CD4-positive, alpha-beta memory T cell (primary cell): Measurements from ENCODE around the gene POR. TPM values are rescaled to one million over a fixed set of nuclear protein-coding genes. Genes with fewer than 3 reads are reported as not detected.
A peak's percentile ranks its signal among the peaks of the same experiment; 100 is the strongest.

ENCODE experiments used
- CTCF ChIA-PET: fragments of 350-600 bp; sonication (Branson Sonifier 250); formaldehyde crosslinking; loops from one replicate; lab custom pipeline; 2021; ENCODE audit warnings: inconsistent platforms; ENCODE audit not compliant: partially characterized antibody; lab: Charles Lee
- POLR2A ChIA-PET: fragments of 350-600 bp; sonication (Branson Sonifier 250); formaldehyde crosslinking; loops from one replicate; lab custom pipeline; 2021; ENCODE audit not compliant: partially characterized antibody; lab: Charles Lee
- DNase-seq, 5 donors: peaks; one replicate each; pipeline versions ENCODE4 v3.0.0 to v3.0.0-alpha.2; 2020 to 2022; ENCODE audit warnings: mixed read lengths in 1 of 5
- H3K27ac ChIP-seq: one replicate; pipeline ENCODE4 v1.7.0; 2013; ENCODE audit warnings: low read depth, low read length
- H3K27me3 ChIP-seq: 2 replicates; pipeline ENCODE4 v1.7.0; 2013; ENCODE audit warnings: mild to moderate bottlenecking, low read length, moderate library complexity; ENCODE audit not compliant: insufficient read depth
- H3K36me3 ChIP-seq: 2 replicates; pipeline ENCODE4 v1.7.0; 2013; ENCODE audit warnings: mild to moderate bottlenecking, low read length, moderate library complexity; ENCODE audit not compliant: insufficient read depth
- H3K4me1 ChIP-seq: 2 replicates; pipeline ENCODE4 v1.7.0; 2013; ENCODE audit warnings: mild to moderate bottlenecking, low read length, moderate library complexity; ENCODE audit not compliant: insufficient read depth
- H3K4me3 ChIP-seq, 2 donors: one replicate each; pipeline ENCODE4 v1.7.0; 2013; ENCODE audit warnings: low read length in 2 of 2, mild to moderate bottlenecking in 1 of 2
- H3K9me3 ChIP-seq, 2 donors: one replicate each; pipeline ENCODE4 v1.7.0; 2013; ENCODE audit warnings: low read length in 2 of 2, control low read depth in 1 of 2; ENCODE audit not compliant: control insufficient read depth in 1 of 2
- H3K27ac Mint-ChIP-seq, 7 donors: one replicate each; pipeline ENCODE4 v1.8.0; 2020 to 2021; ENCODE audit warnings: mixed read lengths in 7 of 7, mild to moderate bottlenecking in 6 of 7, inconsistent platforms in 3 of 7, moderate library complexity in 3 of 7
- H3K27me3 Mint-ChIP-seq, 2 donors: one replicate each; pipeline ENCODE4 v1.8.0; 2020 to 2021; ENCODE audit warnings: mixed read lengths in 2 of 2
- H3K36me3 Mint-ChIP-seq, 2 donors: one replicate each; pipeline ENCODE4 v1.8.0; 2020 to 2021; ENCODE audit warnings: mixed read lengths in 2 of 2, inconsistent platforms in 1 of 2, mild to moderate bottlenecking in 1 of 2
- H3K4me1 Mint-ChIP-seq, 4 donors: one replicate each; pipeline ENCODE4 v1.8.0; 2020 to 2021; ENCODE audit warnings: mixed read lengths in 4 of 4, mild to moderate bottlenecking in 1 of 4
- H3K4me3 Mint-ChIP-seq, 8 donors: one replicate each; pipeline ENCODE4 v1.8.0; 2020 to 2021; ENCODE audit warnings: mixed read lengths in 8 of 8, mild to moderate bottlenecking in 7 of 8, moderate library complexity in 6 of 8, inconsistent platforms in 3 of 8
- H3K9me3 Mint-ChIP-seq, 8 donors: one replicate each; pipeline ENCODE4 v1.8.0; 2020 to 2021; ENCODE audit warnings: mixed read lengths in 8 of 8, mild to moderate bottlenecking in 5 of 8, inconsistent platforms in 3 of 8, moderate library complexity in 1 of 8
- intact Hi-C: fragments of 100-400 bp; cut with micrococcal nuclease; formaldehyde crosslinking; loops from one replicate; pipeline ENCODE4 v1.15.1; 2023
- polyA plus RNA-seq, 2 donors: library from polyadenylated mRNA; unstranded; fragments of 300-500 nt; fragmentation: Illumina TruSeq; gene quantifications; one replicate each; pipeline ENCODE4 v1.2.3, GENCODE V29; 2021
- total RNA-seq, 2 experiments: library from RNA; stranded (reverse); gene quantifications; one replicate each; pipeline ENCODE4 v1.2.3, GENCODE V29; 2021

POR gene
- total and polyA plus RNA-seq, 4 experiments from 2014 or later = 45.6 to 71.1 (median 54.0) TPM

DNA sequence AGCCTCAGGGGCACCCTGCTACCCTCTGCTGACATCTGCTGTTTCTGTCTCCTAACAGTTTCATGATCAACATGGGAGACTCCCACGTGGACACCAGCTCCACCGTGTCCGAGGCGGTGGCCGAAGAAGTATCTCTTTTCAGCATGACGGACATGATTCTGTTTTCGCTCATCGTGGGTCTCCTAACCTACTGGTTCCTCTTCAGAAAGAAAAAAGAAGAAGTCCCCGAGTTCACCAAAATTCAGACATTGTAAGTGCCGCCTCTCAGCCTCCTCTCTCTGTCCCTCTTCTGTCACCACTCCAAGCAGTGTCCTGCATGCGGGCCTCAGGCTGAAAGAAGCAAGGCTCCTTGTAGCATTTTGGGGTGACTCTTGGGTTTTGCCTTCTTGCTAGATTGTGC, 39.0 kb downstream of the POR start:
- ChIA-PET POLR2A (no interaction called here), CTCF (interaction anchor here (0.8 to 0.9 kb wide), 2 partner anchors 11 to 67 kb away, joined by 3 read pairs; no protein-coding TSS in a partner anchor)
- H3K4me1 ChIP-seq = no peaks in the 10 kb centered on the region
- H3K27me3 ChIP-seq = no peaks in the 10 kb centered on the region
- Mint-ChIP-seq H3K4me1 (peaks cover under 1 to 3% (median 2%) of the 10 kb centered on the region in 4 donors), H3K36me3 (peaks cover 20 to 33% of the 10 kb centered on the region in 2 donors), H3K9me3 (no peaks in the 10 kb centered on the region), H3K27me3 (no peaks in the 10 kb centered on the region), H3K4me3 (no peak overlapping the region), H3K27ac (peak overlapping the region in 2 of 7 donors; percentile 48 to 78)
- no peaks in the 10 kb centered on the region for H3K9me3 ChIP-seq
- no peak for DNase-seq
- no peak overlapping the region for H3K27ac ChIP-seq
- H3K4me3 ChIP-seq = no peak overlapping the region
- peaks cover 8% of the 10 kb centered on the region for H3K36me3 ChIP-seq
- intact Hi-C loops = no loop called here

DNA sequence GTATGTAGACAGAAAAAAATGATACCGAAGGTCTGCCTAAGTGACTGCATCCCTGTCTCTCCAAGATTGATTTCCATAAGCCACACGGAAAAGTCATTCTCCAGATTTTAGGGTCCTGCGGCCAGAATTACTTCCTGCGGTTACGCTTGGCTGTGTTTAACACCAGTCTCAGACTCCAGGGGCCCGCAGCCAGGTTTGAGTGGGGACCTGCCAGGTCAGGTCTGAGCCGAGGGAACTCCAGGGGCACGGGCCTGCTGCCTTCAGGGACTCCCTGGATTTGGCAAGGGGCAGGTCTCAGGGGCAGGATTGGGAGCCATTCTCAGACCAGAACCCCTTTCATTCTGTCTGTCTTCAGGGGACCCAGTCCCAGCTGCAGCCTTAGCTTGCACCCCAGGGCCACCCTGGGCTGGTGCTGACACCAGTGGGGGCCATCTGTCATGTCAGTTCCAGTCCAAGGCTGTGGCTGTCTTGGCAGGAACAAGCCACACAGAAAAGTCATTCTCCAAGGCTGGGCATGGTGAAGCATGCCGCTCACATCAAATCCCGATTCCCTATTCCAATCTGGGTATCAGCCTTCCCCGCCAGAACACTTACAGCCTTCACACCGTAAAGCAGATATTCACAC, 40.5 kb downstream of the POR start:
- Histone ChIP-seq H3K4me3 (no peak overlapping the region), H3K36me3 (peaks cover 8% of the 10 kb centered on the region), H3K27ac (no peak overlapping the region), H3K4me1 (no peaks in the 10 kb centered on the region), H3K27me3 (no peaks in the 10 kb centered on the region), H3K9me3 (no peaks in the 10 kb centered on the region)
- POLR2A ChIA-PET = no interaction called here
- DNase-seq = no peak
- Mint-ChIP-seq H3K36me3 (peaks cover 23 to 40% of the 10 kb centered on the region in 2 donors), H3K4me3 (no peak overlapping the region), H3K4me1 (no peaks in the 10 kb centered on the region), H3K9me3 (no peaks in the 10 kb centered on the region), H3K27me3 (no peaks in the 10 kb centered on the region), H3K27ac (peak overlapping the region in 1 of 7 donors; percentile 48)
- intact Hi-C loops = no loop called here
- CTCF ChIA-PET = no interaction called here

GRCh38 chr7:75957021-75957736, 42.2 kb downstream of the POR start:
- Histone ChIP-seq H3K9me3 (no peaks in the 10 kb centered on the region), H3K4me1 (no peaks in the 10 kb centered on the region), H3K27me3 (no peaks in the 10 kb centered on the region), H3K36me3 (peaks cover 8% of the 10 kb centered on the region), H3K4me3 (no peak overlapping the region), H3K27ac (no peak overlapping the region)
- Mint-ChIP-seq H3K9me3 (no peaks in the 10 kb centered on the region), H3K36me3 (peaks cover 26 to 45% of the 10 kb centered on the region in 2 donors), H3K27me3 (no peaks in the 10 kb centered on the region), H3K4me1 (peaks cover 0 to 1% (median 0%) of the 10 kb centered on the region in 4 donors), H3K4me3 (no peak overlapping the region), H3K27ac (peak overlapping the region in 1 of 7 donors; percentile 29)
- DNase-seq = no peak
- POLR2A ChIA-PET = no interaction called here
- CTCF ChIA-PET = interaction anchor here (1.5 kb wide), 1 partner anchor 15 kb away, joined by 3 read pairs; no protein-coding TSS in a partner anchor
- intact Hi-C loops = no loop called here

DNA sequence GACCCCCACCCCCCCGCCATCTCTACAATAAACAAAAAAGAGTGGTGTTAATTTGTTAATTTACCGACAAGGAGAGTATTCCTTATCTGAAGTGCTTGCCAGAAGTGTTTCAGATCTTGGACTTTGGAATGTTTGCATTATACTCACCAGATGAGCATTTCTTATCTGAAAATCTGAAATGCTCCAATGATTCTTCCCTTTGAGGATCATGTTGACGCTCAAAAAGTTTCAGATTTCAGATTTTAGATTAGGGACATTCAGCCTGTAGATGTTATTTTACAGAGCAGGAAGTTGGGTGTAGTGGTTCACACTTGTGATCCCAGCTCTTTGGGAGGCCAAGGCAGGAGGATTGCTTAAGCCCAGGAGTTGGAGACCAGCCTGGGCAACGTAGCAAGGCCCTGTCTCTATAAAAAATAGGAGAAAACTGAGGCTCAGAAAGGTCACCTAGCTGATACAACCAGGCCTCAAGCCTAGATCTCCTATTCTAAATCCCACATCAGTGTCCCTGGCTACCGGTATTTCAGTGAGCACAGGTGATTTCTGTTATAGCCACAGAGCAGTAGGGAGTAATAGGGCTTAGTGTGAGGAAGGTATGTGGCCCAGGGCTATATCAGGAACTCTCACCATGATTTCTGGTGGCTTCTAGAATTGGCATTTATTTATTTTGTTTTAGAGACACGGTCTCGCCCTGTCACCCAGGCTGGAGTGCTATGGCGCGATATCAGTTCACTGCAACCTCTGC, 44.0 kb downstream of the POR start:
- H3K4me3 Mint-ChIP-seq = no peak overlapping the region
- Histone ChIP-seq H3K4me1 (no peaks in the 10 kb centered on the region), H3K27me3 (no peaks in the 10 kb centered on the region), H3K36me3 (peaks cover 8% of the 10 kb centered on the region), H3K4me3 (no peak overlapping the region), H3K9me3 (no peaks in the 10 kb centered on the region), H3K27ac (no peak overlapping the region)
- ChIA-PET CTCF (no interaction called here), POLR2A (no interaction called here)
- H3K36me3 Mint-ChIP-seq = peaks cover 30 to 45% of the 10 kb centered on the region in 2 donors
- DNase-seq = no peak
- no peaks in the 10 kb centered on the region for H3K27me3 Mint-ChIP-seq
- H3K9me3 Mint-ChIP-seq = no peaks in the 10 kb centered on the region
- peaks cover 0 to 4% (median 2%) of the 10 kb centered on the region in 4 donors for H3K4me1 Mint-ChIP-seq
- no peak overlapping the region for H3K27ac Mint-ChIP-seq
- intact Hi-C loops = no loop called here

- Histone ChIP-seq H3K4me3 (no peak overlapping the region), H3K36me3 (peaks cover 8% of the 10 kb centered on the region), H3K9me3 (no peaks in the 10 kb centered on the region), H3K4me1 (no peaks in the 10 kb centered on the region), H3K27ac (no peak overlapping the region), H3K27me3 (no peaks in the 10 kb centered on the region)
- no peak for DNase-seq
- CTCF ChIA-PET = no interaction called here
- Mint-ChIP-seq H3K4me1 (peaks cover 0 to 4% (median 2%) of the 10 kb centered on the region in 4 donors), H3K4me3 (no peak overlapping the region), H3K27ac (no peak overlapping the region), H3K36me3 (peaks cover 29 to 42% of the 10 kb centered on the region in 2 donors), H3K27me3 (no peaks in the 10 kb centered on the region), H3K9me3 (no peaks in the 10 kb centered on the region)
- intact Hi-C loops = no loop called here
- POLR2A ChIA-PET = no interaction called here
Measured at GRCh38 chr7:75960372-75960771, 45.4 kb downstream of the POR start.

GRCh38 chr7:75961218-75961617, 46.3 kb downstream of the POR start:
- POLR2A ChIA-PET = no interaction called here
- intact Hi-C loops = no loop called here
- no peak overlapping the region for H3K4me3 ChIP-seq
- Mint-ChIP-seq H3K27ac (no peak overlapping the region), H3K4me1 (peaks cover 0 to 4% (median 2%) of the 10 kb centered on the region in 4 donors), H3K9me3 (no peaks in the 10 kb centered on the region), H3K4me3 (no peak overlapping the region), H3K36me3 (peaks cover 25 to 37% of the 10 kb centered on the region in 2 donors), H3K27me3 (no peaks in the 10 kb centered on the region)
- DNase-seq = no peak
- H3K36me3 ChIP-seq = peaks cover 3% of the 10 kb centered on the region
- no peak overlapping the region for H3K27ac ChIP-seq
- CTCF ChIA-PET = no interaction called here
- no peaks in the 10 kb centered on the region for H3K4me1 ChIP-seq
- no peaks in the 10 kb centered on the region for H3K27me3 ChIP-seq
- no peaks in the 10 kb centered on the region for H3K9me3 ChIP-seq
